LoVo (cell line): Measurements from ENCODE around the gene PSMD5.

Experiments used
- DNase-seq: peaks from one replicate; pipeline ENCODE4 v3.0.0-alpha.2; 2016; ENCODE audit warnings: low spot score

PSMD5 gene

GRCh38 chr9:120842685-120843485 lies at the start of gene PSMD5:
TSS of gene PSMD5 (minus strand) at chr9:120842922. CDS start at chr9:120842909, 13 bp downstream.
- DNase-seq, result peak; percentile 100

- DNase-seq, result no peak
These were observed 49.4 kb upstream of the PSMD5 start for GRCh38 chr9:120891884-120892747.

GRCh38 chr9:120891245-120891883 lies 48.6 kb upstream of the PSMD5 start:
- DNase-seq, result no peak

- no peak for DNase-seq
These were observed 47.9 kb upstream of the PSMD5 start for GRCh38 chr9:120890320-120891244.

GRCh38 chr9:120889606-120890271 lies 47.0 kb upstream of the PSMD5 start:
- no peak for DNase-seq

GRCh38 chr9:120888626-120889025 lies 45.9 kb upstream of the PSMD5 start:
- no peak for DNase-seq

- peak; percentile 12 for DNase-seq
These were observed 43.8 kb upstream of the PSMD5 start for GRCh38 chr9:120886490-120886967.

GRCh38 chr9:120885958-120886357 lies 43.2 kb upstream of the PSMD5 start:
- no peak for DNase-seq

- DNase-seq, result no peak
These were observed 42.7 kb upstream of the PSMD5 start for GRCh38 chr9:120885457-120885856.

- DNase-seq, result no peak
These were observed 40.9 kb upstream of the PSMD5 start for GRCh38 chr9:120883608-120883996.

- DNase-seq, result peak; percentile 32
These were observed 40.3 kb upstream of the PSMD5 start for GRCh38 chr9:120882935-120883607.

GRCh38 chr9:120879446-120879845 lies 36.7 kb upstream of the PSMD5 start:
- no peak for DNase-seq

- no peak for DNase-seq
These were observed 35.7 kb upstream of the PSMD5 start for GRCh38 chr9:120878188-120879130.

GRCh38 chr9:120877276-120878034 lies 34.7 kb upstream of the PSMD5 start:
- peak; percentile 64 for DNase-seq

- DNase-seq, result peak; percentile 54
These were observed 34.1 kb upstream of the PSMD5 start, which contains the start of gene PHF19 for GRCh38 chr9:120876842-120877240. TSS of gene PHF19 (minus strand) at chr9:120877188. CDS start at chr9:120874741, 2,447 bp downstream.

GRCh38 chr9:120875954-120876841 lies 33.5 kb upstream of the PSMD5 start:
- DNase-seq, result peak; percentile 79

- peak; percentile 16 for DNase-seq
These were observed 32.9 kb upstream of the PSMD5 start for GRCh38 chr9:120875643-120875953.
